Activated CD8-positive, alpha-beta memory T cell treated with anti-CD3 and anti-CD28 coated beads for 24 hours (primary cell): Measurements from ENCODE around the gene MAP2K6.

Experiments used
- DNase-seq: peaks from one replicate; pipeline ENCODE4 v3.0.0-alpha.2; 2020

Gene MAP2K6

DNA sequence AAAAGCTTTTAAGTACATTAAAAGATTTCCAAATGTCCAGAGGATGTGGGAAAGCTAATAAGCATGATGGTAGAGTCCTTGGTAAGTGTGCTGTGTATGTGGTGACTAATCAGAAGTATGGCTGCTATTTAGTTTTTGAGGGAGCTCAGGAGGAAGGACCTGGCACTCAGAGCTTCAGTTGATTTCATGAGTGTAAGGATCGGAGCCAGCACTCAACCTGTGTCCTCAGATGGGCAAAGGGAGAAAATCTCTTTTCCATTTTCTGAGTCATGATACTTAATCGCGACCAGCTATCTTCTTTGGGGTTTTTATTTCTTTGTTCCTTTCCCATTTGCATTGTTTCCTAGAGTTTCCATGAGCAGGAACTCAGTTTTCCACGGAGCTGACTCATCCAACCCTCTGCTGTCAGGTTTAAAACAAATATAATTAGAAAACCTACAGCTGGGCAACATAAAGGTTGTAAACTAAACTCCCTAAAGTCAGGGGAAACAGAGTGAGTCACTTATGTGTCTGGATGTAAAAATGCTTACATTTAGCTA, 125.4 kb downstream of the MAP2K6 start:
- DNase-seq: no peak

DNA sequence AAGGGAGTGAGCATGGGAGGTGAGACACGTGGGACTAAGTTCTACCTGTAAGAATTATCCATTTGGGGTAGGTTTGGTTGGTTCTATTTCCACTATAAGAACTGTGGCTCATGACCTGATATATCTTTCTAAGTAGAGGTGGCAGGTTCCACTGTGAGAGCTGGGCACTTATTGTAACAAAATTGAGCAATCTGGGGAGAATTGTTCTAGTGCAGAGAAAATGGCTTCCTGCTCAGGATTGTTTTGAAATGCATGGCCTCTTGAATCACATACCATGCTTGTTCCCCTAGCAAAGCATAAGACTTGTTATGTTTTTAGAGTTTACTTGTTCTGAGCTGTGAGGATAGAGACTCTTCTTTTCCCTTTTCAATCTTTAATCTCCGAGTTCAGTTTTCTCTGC, 125.9 kb downstream of the MAP2K6 start:
- no peak for DNase-seq

DNA sequence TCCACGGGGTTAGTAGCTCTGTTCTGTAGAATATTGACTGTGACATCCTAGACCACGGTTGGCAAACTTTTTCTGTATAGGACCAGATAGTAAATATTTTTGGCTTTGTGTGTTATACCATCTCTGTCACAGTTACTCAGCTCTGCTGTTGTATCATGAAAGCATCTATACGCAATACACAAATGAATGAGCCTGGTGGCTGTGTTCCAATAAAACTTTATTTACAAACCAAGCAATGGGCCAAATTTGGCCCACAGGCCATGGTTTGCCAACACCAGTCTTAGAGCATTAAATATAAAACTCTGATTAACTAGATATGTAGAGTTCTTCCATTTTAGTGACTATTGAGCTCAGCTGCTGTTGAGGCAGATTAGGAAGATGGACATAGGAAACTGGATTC, 132.7 kb downstream of the MAP2K6 start:
- DNase-seq: no peak

DNA sequence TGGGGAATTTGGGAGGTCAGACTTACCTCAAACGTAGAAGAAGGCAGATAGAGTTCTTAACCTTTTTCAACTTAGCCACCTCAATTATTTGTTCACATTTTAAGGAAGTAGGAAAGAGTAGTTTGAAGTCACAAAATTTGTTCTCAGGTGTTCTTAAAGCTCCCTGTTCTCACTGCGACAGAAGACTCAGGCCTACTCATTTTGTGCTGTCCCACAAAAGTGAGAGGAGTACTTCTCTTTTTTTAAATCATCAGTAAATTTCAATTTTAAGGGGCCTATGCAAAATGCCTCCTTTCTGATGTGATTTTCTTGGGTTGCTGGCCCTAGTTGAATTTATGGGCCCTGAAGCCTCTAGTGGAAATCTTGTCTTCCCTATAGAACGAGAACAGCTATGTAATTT, 133.4 kb downstream of the MAP2K6 start:
- DNase-seq: no peak

DNA sequence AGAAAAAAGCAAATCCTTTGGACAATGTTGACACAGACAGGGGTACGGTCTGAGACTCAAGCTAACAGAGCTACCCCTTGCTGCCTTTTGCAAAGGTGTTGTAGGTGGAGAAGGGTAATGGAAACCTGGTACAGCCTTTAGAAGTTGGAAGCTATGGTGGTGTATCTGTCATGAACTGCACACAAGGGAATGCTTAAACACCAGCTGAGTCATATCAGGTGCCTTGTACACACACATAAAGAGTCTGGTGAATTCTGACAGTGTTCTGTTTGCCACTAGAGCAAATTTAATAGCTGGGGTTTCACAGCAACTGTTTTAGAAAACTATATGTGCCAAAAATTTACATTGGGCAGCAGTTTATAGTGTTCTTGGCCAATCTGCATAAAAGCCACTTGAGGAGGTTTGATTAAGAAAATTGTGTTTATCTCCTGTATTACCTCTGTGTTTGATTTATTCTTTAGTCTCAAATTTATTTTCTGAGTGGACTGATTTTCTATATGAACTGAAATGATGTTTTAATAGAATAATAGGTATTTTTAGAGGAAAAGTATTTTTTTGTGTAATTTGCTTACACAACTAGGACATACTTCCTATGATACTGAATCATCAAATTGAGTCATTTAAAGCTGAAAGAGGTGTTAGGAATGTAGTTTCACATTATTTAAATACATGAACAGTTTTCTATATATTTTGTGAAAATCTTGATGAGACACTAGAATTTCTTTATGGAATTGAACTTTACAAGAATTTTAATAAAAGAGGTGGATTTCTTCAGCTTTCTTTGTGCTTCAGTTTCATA, 136.9 kb downstream of the MAP2K6 start:
- DNase-seq: no peak

DNA sequence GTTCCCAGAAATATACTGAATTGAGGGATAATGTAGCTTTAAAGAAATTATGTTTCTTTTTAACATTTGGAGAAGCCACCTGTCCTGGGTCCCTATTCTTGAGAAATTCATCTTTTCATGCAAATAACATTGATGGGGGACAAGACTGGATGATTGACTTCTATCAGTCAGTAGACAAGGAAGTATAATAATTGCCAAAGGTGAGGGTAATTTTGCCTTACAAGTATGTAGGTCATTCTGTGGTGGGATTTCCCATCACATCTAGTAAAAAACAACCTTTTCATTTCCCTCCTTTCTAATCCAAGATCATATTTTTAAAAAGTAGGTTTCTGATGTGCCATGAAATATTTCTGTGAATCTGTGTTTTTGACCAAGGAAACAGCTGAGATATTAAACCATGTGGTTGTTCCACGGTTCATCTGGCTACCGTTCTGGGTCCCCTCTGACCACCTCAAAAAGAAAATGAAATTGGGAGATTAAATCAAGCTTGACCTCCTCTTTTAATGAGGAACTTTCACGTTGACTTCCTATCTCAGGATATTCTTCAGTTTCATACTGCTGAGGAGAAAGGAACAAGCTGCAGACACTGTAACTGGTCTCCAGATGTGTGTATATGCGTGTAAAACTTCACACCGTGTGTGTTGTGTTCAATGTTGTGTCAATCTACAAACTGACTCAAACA, 138.6 kb downstream of the MAP2K6 start:
- no peak for DNase-seq

DNA sequence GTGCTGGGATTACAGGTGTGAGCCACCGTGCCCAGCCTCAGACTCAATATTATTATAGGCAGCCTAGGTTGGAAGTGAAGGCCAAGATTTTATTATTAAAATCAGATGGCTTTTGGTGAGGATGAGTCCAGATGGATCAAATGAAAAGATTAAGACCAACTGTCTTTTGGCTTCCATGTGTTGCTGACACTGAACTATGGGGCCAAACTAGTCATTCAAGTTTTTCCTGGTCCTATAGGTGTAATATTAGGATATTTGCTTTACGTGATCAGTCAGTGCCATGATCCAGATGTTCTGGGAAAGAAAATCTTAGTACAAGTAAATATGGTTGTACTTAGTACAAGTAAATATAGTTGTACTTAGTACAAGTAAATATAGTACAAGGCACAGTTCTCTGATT, 140.6 kb downstream of the MAP2K6 start:
- DNase-seq: no peak

DNA sequence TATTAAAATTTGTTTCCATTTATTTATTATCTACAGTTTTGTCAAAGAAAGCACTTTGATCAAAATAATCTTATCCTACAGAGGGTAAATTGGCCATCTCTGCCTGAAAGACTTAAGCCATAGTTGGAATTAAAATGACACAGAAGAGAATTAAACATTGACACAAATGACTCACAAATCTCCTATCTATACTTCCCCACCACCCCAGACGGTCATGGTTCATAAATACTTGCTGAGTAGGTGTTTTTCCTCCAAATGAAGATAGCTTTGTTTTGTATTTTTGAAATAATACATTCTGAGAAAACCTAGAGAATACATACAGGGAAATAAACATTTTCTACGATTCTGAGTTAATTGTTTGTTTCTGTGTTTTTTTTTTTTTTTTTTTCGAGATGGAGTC, 142.8 kb downstream of the MAP2K6 start:
- DNase-seq: no peak

DNA sequence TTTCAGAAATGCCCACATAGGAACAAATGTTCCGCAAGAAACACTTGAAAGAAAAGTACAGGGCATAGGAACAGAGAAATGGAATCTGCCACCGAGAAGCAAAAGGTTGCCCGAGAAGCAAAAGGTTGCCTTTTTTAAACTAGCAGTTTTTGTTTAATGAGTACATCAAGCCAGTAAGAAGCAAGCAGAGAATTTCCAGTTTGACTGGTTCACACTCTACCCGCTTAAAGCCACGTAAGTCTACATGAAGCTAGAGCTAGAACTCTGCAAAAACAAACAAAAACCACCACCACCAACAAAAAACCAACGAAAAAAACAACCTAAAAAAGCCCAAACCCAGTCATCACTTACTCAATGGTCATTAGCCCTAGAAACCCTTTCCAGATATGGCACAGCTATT, 144.3 kb downstream of the MAP2K6 start:
- no peak for DNase-seq

DNA sequence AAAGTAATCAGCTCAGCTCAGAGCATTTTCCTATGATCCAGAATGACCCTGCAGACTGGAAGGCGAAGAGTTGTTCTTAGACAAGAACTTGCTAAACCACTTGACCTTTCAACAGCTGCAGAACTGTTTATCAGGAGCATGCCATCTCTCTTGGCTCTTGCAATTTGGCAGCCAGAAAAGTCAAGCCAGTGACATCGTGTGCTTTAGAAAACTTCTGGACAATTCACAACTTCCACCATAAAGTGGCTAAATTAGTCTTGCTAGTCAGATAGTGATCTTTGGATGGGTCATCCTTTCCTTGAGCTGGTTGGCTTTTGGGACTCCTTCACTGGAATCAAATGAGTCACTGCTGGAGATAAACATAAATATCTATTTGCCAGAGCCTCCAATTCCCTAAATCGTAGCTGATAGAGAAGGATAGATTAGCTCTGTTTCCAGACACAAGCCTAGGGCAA, 146.5 kb downstream of the MAP2K6 start:
- no peak for DNase-seq

DNA sequence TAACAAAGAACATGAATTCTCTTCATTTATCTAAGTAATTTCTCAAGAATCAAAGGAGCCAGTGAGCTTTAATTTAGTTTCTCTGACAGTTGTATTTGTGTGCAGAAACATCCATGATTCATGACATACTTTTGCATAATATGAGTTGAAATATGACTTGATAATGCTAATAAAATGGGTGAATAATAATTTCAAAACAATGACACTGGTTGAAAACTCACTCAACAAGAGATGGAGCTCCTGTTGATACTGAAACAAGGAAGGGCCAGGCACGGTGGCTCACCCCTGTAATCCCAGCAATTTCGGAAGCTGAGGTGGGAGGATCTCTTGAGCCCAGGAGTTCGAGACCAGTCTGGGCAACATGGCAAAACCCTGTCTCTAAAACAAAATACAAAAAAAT, 147.0 kb downstream of the MAP2K6 start:
- DNase-seq: no peak

DNA sequence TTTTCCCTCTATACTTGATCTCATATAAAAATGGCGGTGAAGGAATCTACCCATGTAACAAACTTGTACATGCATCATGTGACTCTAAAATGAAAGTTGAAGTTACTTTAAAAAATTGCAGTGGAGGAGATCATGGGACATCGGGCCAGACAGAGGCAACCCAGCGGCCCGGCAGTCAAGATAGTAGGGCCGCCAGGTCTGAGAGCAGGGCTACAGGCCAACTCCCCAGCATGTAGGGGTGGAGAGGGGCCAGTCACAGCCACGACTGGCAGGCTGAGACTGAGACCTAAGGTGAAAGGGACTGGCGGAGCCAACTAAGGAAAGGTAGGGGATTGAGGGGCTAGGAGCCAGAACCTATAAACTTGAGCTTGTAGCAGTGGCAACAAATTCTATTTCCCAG, 150.9 kb downstream of the MAP2K6 start:
- DNase-seq: no peak

DNA sequence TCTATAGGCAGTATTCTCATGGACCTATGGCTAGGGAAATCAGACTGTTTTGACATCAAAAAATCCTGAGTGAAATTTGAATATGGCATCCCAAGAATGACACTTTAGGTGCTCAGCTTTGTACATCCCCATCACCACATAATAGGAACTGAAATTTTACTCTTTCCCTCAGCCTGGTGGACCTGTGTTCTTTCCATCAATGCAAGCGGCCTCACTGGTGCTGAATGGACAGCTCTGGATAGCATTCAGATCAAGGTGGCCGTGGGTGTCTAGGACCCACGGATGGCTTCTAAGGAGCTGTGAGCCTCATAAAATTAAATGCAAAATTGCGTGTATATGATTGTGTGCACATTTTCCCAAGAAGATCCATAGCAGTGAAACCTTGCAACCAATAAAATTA, 152.6 kb downstream of the MAP2K6 start:
- DNase-seq: no peak

DNA sequence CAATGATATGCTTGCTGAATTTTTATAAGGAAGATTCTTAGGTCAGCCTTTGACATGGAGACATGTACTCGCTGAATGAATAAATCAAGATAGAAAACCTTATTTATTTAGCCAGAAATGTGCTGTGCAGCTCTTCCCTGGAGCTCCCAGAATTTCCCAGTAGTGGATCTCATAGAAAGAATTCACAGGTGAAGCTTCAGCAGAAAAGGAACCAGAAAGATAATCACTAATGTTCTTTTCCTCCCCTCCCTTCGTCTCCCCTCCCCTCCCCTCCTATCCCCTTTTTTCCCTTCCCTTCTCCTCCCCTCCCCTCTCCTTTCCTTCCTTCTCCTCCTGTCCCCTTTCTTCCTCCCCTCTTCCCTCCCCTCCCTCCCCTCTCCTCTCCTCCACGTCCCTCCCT, 158.2 kb downstream of the MAP2K6 start:
- no peak for DNase-seq

DNA sequence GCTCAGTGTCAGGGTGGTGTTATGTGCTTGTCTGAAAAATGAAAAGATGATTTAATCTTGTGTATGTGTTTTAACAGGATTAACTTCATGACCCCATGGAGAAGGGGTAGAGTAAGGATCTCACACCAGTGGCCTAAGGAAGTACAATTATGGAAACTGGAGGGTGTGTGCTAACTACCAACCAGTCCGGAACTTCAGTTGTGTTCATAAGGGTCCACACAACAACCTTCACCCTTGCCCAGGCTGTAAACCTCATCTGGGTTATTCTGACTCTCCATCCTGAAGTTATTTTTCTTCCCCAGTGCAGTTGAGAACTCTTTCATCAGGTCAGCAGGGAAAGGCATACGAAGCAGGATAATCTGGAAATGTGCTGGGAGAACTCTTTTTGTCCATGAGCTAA, 158.9 kb downstream of the MAP2K6 start:
- no peak for DNase-seq

DNA sequence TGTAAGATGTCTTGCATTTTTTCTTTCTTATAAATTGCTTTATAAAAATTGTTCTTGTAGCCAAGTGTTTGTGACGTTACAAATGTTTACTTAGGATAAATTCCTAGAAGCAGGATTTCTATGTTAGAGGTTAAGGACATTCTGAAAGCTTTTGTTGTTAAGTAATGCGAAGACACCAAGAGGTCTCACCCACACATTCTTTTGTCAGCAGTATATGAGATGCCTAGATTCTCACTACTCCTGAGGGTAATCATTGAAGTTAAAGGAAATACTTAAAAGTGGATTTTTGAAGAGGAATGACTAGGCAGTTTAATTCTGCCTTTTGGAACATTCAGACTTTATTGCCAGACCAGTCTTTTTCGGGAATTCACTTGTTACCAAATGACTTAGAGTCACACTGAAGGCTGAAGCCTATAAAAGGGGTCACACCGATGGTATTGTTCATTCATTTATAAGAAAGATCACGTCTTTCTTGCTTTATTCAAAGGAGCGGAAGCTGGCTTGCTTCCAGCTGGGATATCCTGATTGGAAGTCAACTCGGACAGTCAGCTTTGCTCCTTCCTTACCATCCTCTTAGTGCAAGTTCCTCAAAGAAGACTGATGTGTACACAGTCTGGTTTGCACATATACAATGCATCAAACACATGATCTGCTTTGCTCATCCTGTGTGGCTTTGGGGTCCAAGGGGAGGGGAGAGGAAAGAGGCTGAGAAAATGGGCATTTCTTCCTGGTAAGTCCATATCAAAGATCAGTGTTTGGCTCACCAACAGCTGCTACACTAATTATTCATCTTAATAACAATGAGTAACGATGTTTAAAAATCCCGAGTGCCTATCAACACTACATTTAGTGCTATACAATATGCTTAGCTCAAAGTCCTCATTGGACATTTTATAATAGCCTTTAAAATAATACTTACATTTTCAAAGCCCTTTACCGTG, 160.0 kb downstream of the MAP2K6 start:
- DNase-seq: no peak

DNA sequence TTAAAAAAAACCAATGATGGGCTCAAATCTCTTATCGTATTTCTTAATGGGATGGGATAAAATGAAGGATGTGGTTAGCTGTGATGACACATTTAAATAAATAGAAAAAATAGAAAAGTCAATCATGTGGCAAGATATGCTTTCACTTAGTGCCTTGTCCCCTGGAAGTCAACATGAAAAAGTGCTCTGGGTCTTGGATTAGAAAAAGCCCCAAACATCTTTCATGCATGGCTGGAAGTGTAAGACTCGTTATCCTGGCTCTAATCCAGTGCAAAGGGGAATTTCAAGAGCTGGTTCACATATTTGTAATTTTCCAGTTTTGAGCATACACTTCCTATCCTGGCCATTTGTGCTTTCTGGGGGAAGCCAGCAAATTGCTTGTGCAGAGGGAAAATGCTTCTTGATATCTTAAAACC, 160.9 kb downstream of the MAP2K6 start:
- no peak for DNase-seq

DNA sequence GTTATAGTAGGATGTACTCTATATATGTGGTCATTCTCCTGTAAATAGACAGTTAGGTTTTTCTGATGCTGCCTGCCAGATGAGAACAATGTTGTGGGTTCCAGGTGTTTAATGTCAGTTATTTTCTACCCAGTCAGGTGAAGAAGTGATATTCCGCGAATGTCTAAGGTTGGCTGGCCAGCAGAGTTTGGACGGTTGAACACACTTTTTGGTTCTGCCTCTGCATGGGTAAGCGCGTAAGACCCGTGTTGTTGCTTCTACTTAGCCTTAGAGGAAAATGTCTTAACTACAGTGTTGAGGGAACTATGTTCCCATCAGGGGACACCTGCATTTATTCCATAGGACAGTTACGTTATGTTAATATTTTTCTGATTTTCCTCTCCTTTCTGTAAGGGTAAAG, 162.6 kb downstream of the MAP2K6 start:
- no peak for DNase-seq

DNA sequence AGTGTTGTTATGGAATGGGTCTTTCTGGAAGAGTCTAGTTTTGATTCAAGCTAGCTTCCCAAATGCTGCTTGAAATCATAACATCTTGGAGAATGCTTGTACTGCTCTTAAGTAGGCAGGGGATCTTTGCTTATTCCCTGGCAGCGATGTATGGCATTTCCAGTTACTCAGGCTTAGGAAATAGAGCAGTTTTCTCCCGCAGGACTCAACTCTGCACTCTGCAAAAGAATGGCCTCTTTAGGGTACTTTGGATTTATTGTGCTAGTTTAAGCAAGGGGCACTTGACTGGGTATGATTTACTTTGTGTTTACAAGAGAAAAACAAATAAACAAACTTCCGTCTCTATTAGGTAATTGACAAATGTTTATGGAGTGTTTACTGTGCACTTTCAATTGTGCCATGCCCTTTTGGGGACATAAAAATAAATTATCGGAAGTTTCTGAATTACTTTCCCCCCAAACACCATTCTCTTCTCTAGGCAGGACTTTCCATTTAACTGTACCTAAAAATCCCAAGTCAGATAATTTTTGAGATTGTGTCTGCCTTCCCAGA, 164.0 kb downstream of the MAP2K6 start:
- no peak for DNase-seq

DNA sequence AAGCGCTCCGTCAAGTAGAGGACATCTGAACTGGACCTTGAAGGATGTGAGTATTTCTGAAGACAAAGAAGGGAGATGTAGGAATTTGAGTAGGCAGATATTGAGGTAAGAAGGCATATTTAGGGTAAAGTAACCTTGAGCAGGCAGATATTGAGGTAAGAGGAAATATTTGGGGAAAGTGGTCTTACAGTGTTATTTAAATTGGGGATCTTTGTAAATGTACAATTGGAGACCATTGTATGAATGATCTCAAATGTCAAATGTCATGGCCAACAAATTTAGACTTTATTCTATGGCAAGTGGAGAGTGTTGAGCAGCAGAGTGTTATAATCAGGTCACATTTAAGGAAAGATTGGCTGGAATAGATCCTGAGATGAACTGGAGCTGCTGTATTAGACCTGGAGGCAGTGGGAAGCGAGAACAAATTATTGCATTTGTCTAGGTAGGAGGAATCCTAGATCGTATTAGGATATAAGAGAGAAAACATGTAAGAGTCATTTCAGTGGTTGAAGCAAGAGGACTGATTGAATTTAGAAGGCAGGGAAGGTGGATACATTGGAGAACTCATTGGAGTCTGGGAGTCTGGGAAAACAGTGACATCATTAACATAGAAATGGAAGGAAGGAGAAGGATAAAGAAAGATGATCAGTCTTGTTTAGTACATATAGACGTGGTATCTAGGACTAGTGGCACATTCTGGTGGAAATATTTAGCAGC, 165.6 kb downstream of the MAP2K6 start:
- no peak for DNase-seq

DNA sequence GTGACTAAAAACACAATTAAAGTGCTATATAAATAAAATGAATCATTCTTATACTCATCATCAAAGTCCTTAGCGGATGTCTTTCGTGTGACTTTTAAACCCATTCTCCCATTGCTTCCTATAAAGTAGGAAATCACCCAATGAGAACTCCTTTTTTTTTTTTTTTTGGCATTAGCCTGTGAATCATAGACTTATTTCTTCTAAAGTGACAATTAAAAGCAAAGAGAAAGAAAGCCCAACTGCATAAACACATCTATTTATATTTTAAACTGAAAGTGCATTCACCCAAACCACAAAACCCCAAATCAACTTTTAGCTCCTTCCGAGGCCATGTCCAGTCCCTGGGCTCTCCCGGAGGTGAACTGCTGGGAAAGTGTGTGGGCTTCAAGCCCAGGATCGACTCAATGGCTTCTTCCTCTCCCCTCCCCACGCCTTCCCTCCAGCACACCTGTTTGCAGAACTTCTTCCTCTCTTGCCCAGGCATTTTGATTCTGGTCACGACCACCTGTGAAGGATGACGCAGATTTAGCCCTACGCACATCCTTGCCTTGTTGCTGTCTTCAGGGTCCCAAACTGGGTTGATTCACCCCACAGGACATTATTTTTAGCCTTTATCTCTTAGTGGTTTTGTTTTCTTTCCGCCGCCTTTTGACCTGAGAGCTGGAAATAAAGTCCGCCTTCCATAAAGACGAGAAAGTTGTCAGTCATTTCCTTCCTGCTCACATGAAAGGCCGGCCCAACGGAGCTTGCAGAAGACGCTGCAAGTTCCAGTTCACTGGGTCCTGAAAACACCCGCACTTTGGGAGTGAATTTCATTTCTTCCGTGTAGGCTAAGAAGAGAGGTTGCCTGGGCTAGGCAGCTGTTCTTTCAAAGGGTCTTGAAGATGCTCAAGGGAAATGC, 166.8 kb downstream of the MAP2K6 start:
- no peak for DNase-seq
